Renal pelvis (tissue), 4 donors: ENCODE data around the gene DAP3. TPM values are rescaled to one million over a fixed set of nuclear protein-coding genes. Genes with fewer than 3 reads are reported as not detected.
"Not testable (repeated sequence)": the region's sequence is repeated elsewhere in the genome, so short reads cannot be mapped to it uniquely, and the experiment has no call there.

Experiments used
- DNase-seq: peaks from one replicate; pipeline ENCODE4 v3.0.0-alpha.2; 2013
- polyA plus RNA-seq, 3 donors: library from polyadenylated mRNA; unstranded; fragments of 120-200 nt; gene quantifications; one replicate each; pipeline ENCODE4 v1.2.1, GENCODE V29; 2013; ENCODE audit not compliant: insufficient read length in 3 of 3

The DAP3 gene
- polyA plus RNA-seq, 3 donors: 109 to 139 (median 119) TPM

GRCh38 chr1:155669233-155670162 lies 19.4 kb upstream of the DAP3 start:
- DNase-seq: no peak

GRCh38 chr1:155671750-155672149 lies 17.1 kb upstream of the DAP3 start:
- no peak for DNase-seq

- no peak for DNase-seq
Observed at GRCh38 chr1:155673003-155673402, 15.9 kb upstream of the DAP3 start.

GRCh38 chr1:155678027-155678426 lies 10.9 kb upstream of the DAP3 start:
- no peak for DNase-seq

- DNase-seq: not testable (repeated sequence)
Observed at GRCh38 chr1:155678992-155679391, 9.9 kb upstream of the DAP3 start.

- DNase-seq: no peak
Observed at GRCh38 chr1:155680531-155680930, 8.4 kb upstream of the DAP3 start.

- DNase-seq: no peak
Observed at GRCh38 chr1:155681776-155682175, 7.1 kb upstream of the DAP3 start.

GRCh38 chr1:155687705-155688323 lies 1.1 kb upstream of the DAP3 start:
- DNase-seq: peak; percentile 11

GRCh38 chr1:155688324-155689080 lies 389 bp upstream of the DAP3 start, which contains the start of gene YY1AP1:
YY1AP1 (minus strand) TSS chr1:155688774; CDS start chr1:155680436, 8,338 bp downstream.
- peak; percentile 93 for DNase-seq

GRCh38 chr1:155691992-155692528 lies 3.2 kb downstream of the DAP3 start:
- DNase-seq: no peak

- no peak for DNase-seq
Observed at GRCh38 chr1:155694167-155694566, 5.3 kb downstream of the DAP3 start.

- DNase-seq: no peak
Observed at GRCh38 chr1:155695072-155695471, 6.2 kb downstream of the DAP3 start.

- no peak for DNase-seq
Observed at GRCh38 chr1:155695608-155696007, 6.7 kb downstream of the DAP3 start.

- no peak for DNase-seq
Observed at GRCh38 chr1:155696524-155696923, 7.6 kb downstream of the DAP3 start.

- no peak for DNase-seq
Observed at GRCh38 chr1:155697046-155697445, 8.2 kb downstream of the DAP3 start.

GRCh38 chr1:155697616-155698015 lies 8.7 kb downstream of the DAP3 start:
- DNase-seq: not testable (repeated sequence)

GRCh38 chr1:155698382-155699038 lies 9.6 kb downstream of the DAP3 start:
- DNase-seq: no peak

- DNase-seq: not testable (repeated sequence)
Observed at GRCh38 chr1:155699062-155699461, 10.2 kb downstream of the DAP3 start.

GRCh38 chr1:155701675-155702074 lies 12.8 kb downstream of the DAP3 start:
- DNase-seq: not testable (repeated sequence)

- no peak for DNase-seq
Observed at GRCh38 chr1:155703216-155703615, 14.3 kb downstream of the DAP3 start.

GRCh38 chr1:155704414-155704813 lies 15.5 kb downstream of the DAP3 start:
- DNase-seq: not testable (repeated sequence)
